Esophagus squamous epithelium (tissue), 4 donors: ENCODE data around the gene DDX19B.

Source experiments
- POLR2A ChIP-seq, 4 donors: fragments of 450-650 bp; IDR thresholded peaks; one replicate each; pipeline ENCODE4 v1.6.1; 2017; ENCODE audit warnings: antibody characterized with exemption in 4 of 4, mild to moderate bottlenecking in 4 of 4, moderate library complexity in 3 of 4
- TF ChIP-seq, protein P1 (sequence below), 6 experiments: fragments of 450-650 bp in 4 of 6; fragments of 200-600 bp in 2 of 6; sonication (generic) in 2 of 6; IDR thresholded peaks; one replicate each; pipeline ENCODE4 v1.5.1; 2016 to 2019; ENCODE audit warnings: antibody characterized with exemption in 6 of 6, mild to moderate bottlenecking in 4 of 6, moderate library complexity in 4 of 6

GRCh38 chr16:70380919-70381603, 82.1 kb downstream of the DDX19B start:
- TF ChIP-seq, protein P1, sequence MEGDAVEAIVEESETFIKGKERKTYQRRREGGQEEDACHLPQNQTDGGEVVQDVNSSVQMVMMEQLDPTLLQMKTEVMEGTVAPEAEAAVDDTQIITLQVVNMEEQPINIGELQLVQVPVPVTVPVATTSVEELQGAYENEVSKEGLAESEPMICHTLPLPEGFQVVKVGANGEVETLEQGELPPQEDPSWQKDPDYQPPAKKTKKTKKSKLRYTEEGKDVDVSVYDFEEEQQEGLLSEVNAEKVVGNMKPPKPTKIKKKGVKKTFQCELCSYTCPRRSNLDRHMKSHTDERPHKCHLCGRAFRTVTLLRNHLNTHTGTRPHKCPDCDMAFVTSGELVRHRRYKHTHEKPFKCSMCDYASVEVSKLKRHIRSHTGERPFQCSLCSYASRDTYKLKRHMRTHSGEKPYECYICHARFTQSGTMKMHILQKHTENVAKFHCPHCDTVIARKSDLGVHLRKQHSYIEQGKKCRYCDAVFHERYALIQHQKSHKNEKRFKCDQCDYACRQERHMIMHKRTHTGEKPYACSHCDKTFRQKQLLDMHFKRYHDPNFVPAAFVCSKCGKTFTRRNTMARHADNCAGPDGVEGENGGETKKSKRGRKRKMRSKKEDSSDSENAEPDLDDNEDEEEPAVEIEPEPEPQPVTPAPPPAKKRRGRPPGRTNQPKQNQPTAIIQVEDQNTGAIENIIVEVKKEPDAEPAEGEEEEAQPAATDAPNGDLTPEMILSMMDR (IDR thresholded peaks at IDR 0.05): peak in 3 of 6 experiments; percentile 12 to 24 (median 19)
- peak in 3 of 4 donors; percentile 46 to 81 (median 51) for TF ChIP-seq POLR2A (IDR thresholded peaks at IDR 0.05)
